Trophoblast cell (in vitro differentiated cells and primary cell): ENCODE results near the gene ACP4.

Experiments
- DNase-seq, 2 donors: peaks; one replicate each; pipeline ENCODE4 v3.0.0-alpha.2; 2016
- H2AFZ ChIP-seq: 2 replicates; pipeline ENCODE4 v1.6.1; 2013; ENCODE audit warnings: low read length, moderate library complexity, mild to moderate bottlenecking; ENCODE audit not compliant: insufficient read depth, poor library complexity
- H2AK5ac ChIP-seq: 2 replicates; pipeline ENCODE4 v1.6.1; 2013; ENCODE audit warnings: mild to moderate bottlenecking, low read length
- H2BK120ac ChIP-seq: 2 replicates; pipeline ENCODE4 v1.6.1; 2013; ENCODE audit warnings: low read length, mild to moderate bottlenecking, moderate library complexity; ENCODE audit not compliant: insufficient read depth, poor library complexity
- H2BK12ac ChIP-seq: 2 replicates; pipeline ENCODE4 v1.6.1; 2013; ENCODE audit warnings: mild to moderate bottlenecking, low read length, moderate library complexity
- H2BK5ac ChIP-seq: 2 replicates; pipeline ENCODE4 v1.6.1; 2013; ENCODE audit warnings: low read length, low read depth, moderate library complexity, mild to moderate bottlenecking; ENCODE audit not compliant: poor library complexity
- H3K14ac ChIP-seq: 2 replicates; pipeline ENCODE4 v1.6.1; 2013; ENCODE audit warnings: mild to moderate bottlenecking, low read length
- H3K18ac ChIP-seq: 2 replicates; pipeline ENCODE4 v1.6.1; 2013; ENCODE audit warnings: mild to moderate bottlenecking, low read length
- H3K23ac ChIP-seq: 2 replicates; pipeline ENCODE4 v1.6.1; 2013; ENCODE audit warnings: low read length
- H3K27ac ChIP-seq: 2 replicates; pipeline ENCODE4 v1.5.1; 2013; ENCODE audit warnings: low read depth, mild to moderate bottlenecking, inconsistent platforms, low read length, moderate library complexity
- H3K27me3 ChIP-seq: 2 replicates; pipeline ENCODE4 v1.6.1; 2013; ENCODE audit warnings: inconsistent platforms, mild to moderate bottlenecking, low read length, moderate library complexity; ENCODE audit not compliant: insufficient read depth
- H3K36me3 ChIP-seq, 2 experiments: 1 replicate in 1 of 2; 2 replicates in 1 of 2; pipeline ENCODE4 v1.6.1; 2013; ENCODE audit warnings: low read length in 2 of 2, mild to moderate bottlenecking in 2 of 2, moderate library complexity in 1 of 2; ENCODE audit not compliant: insufficient read depth in 2 of 2, control insufficient read depth in 1 of 2
- H3K4ac ChIP-seq: 2 replicates; pipeline ENCODE4 v1.6.1; 2013; ENCODE audit warnings: low read depth, mild to moderate bottlenecking, low read length, moderate library complexity
- H3K4me1 ChIP-seq, 2 experiments: 1 replicate in 1 of 2; 2 replicates in 1 of 2; pipeline ENCODE4 v1.6.1; 2013; ENCODE audit warnings: low read length in 2 of 2, mild to moderate bottlenecking in 2 of 2, moderate library complexity in 1 of 2; ENCODE audit not compliant: insufficient read depth in 2 of 2, control insufficient read depth in 1 of 2
- H3K4me2 ChIP-seq: 2 replicates; pipeline ENCODE4 v1.6.1; 2013; ENCODE audit warnings: inconsistent platforms, mild to moderate bottlenecking, low read length, moderate library complexity
- H3K4me3 ChIP-seq: 2 replicates; pipeline ENCODE4 v1.5.1; 2013; ENCODE audit warnings: mild to moderate bottlenecking, low read depth, low read length, inconsistent platforms
- H3K79me1 ChIP-seq: one replicate; pipeline ENCODE4 v1.6.1; 2013; ENCODE audit warnings: low read length
- H3K79me2 ChIP-seq: 2 replicates; pipeline ENCODE4 v1.6.1; 2013; ENCODE audit warnings: low read length, mild to moderate bottlenecking; ENCODE audit not compliant: control insufficient read depth, insufficient read depth, poor library complexity
- H3K9ac ChIP-seq: 2 replicates; pipeline ENCODE4 v1.6.1; 2013; ENCODE audit warnings: mild to moderate bottlenecking, low read length
- H3K9me3 ChIP-seq: 2 replicates; pipeline ENCODE4 v1.6.1; 2013; ENCODE audit warnings: low read depth, mild to moderate bottlenecking, control low read depth, inconsistent platforms, low read length; ENCODE audit not compliant: insufficient read depth
- H4K12ac ChIP-seq: 2 replicates; pipeline ENCODE4 v1.6.1; 2013; ENCODE audit warnings: low read depth, mild to moderate bottlenecking, low read length, moderate library complexity
- H4K8ac ChIP-seq: 2 replicates; pipeline ENCODE4 v1.6.1; 2013; ENCODE audit warnings: low read depth, mild to moderate bottlenecking, low read length, moderate library complexity
- H4K91ac ChIP-seq: one replicate; pipeline ENCODE4 v1.6.1; 2013; ENCODE audit warnings: low read depth, mild to moderate bottlenecking, low read length, moderate library complexity
- WGBS: extraction: QIAGEN DNeasy Blood & Tissue Kit; methylation state at CpG from one replicate; pipeline ENCODE4 v1.1.7; 2013; ENCODE audit warnings: missing lambda C conversion rate; ENCODE audit not compliant: insufficient read length, insufficient coverage; ENCODE audit errors: extremely low coverage; 5-methylcytosine and 5-hydroxymethylcytosine counted together

Gene ACP4

GRCh38 chr19:50799547-50799851, 9.3 kb downstream of the ACP4 start:
- Histone ChIP-seq H3K23ac (no peak overlapping the region), H2BK5ac (no peak overlapping the region), H2AFZ (no peak overlapping the region), H3K36me3 (peaks cover 55 to 57% of the 10 kb centered on the region in 2 experiments), H3K79me2 (peaks cover 15% of the 10 kb centered on the region), H3K4me1 (peaks cover 3 to 7% of the 10 kb centered on the region in 2 experiments), H3K27ac (no peak overlapping the region), H4K12ac (no peak overlapping the region), H3K9ac (no peak overlapping the region), H3K14ac (no peak overlapping the region), H3K18ac (no peak overlapping the region), H2BK120ac (no peak overlapping the region), H4K8ac (no peak overlapping the region), H3K79me1 (peaks cover 4% of the 10 kb centered on the region), H3K9me3 (peaks cover 2% of the 10 kb centered on the region), H3K4me2 (no peak overlapping the region), H3K4me3 (no peak overlapping the region), H4K91ac (no peak overlapping the region), H3K4ac (peak overlapping the region; percentile 31), H2AK5ac (no peak overlapping the region), H2BK12ac (no peak overlapping the region), H3K27me3 (no peaks in the 10 kb centered on the region)
- DNase-seq = no peak
- no CpG with 5 or more reads among the region's 3 CpGs for WGBS

GRCh38 chr19:50801107-50801506, 10.9 kb downstream of the ACP4 start:
- Histone ChIP-seq H4K8ac (no peak overlapping the region), H4K91ac (no peak overlapping the region), H2BK120ac (no peak overlapping the region), H3K27me3 (no peaks in the 10 kb centered on the region), H2AFZ (no peak overlapping the region), H4K12ac (no peak overlapping the region), H3K79me2 (peaks cover 16% of the 10 kb centered on the region), H3K4me2 (no peak overlapping the region), H3K27ac (no peak overlapping the region), H3K79me1 (peaks cover 9% of the 10 kb centered on the region), H3K4me1 (peaks cover 3 to 7% of the 10 kb centered on the region in 2 experiments), H3K9ac (no peak overlapping the region), H3K4me3 (no peak overlapping the region), H2BK12ac (no peak overlapping the region), H3K18ac (no peak overlapping the region), H3K4ac (no peak overlapping the region), H2BK5ac (no peak overlapping the region), H3K9me3 (peaks cover 2% of the 10 kb centered on the region), H2AK5ac (no peak overlapping the region), H3K36me3 (peaks cover 50 to 51% of the 10 kb centered on the region in 2 experiments), H3K14ac (no peak overlapping the region), H3K23ac (no peak overlapping the region)
- no CpG with 5 or more reads among the region's 8 CpGs for WGBS
- no peak for DNase-seq

DNA sequence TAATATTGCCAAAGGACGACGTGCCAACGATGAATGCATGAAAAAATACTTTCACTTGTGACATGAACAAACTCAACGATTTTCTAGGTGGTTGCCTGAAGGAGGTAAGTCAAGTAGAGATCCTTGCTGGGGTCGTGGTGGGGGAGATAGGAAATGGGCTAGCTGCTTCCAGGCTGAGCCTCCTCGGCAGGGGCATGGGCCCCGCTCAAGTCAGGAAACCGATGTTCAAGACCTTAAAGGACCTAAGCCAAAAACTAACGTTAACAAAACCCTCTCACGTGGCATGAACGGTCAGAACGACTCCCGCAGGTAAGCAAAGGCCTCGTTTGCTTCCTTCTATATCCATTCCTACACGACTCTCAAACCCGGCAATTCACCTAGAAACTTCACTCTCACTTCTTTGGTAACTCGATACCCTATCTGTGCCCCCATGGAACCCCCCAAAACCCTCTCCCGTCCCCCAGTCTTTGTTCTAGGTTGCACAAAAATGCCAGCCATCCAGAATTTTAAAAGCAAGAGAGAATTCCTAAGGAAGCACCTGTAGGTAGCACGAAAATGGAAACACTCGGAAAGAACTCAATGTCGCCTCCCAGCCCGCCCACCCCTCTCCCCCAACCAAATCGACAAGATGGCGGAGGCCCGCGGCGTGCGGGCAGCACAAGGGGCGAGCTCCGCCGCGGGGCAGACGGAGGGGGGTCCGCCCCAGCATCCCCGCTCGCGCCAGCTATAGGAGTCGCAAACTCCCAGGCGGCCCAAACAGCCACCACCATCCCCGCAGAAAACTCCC, 13.6 kb downstream of the ACP4 start:
- H3K4me1 ChIP-seq = peaks cover 3 to 7% of the 10 kb centered on the region in 2 experiments
- H2AFZ ChIP-seq = peak overlapping the region; percentile 79
- peak overlapping the region; percentile 98 for H3K4me2 ChIP-seq
- peak overlapping the region; percentile 92 for H3K18ac ChIP-seq
- peak overlapping the region; percentile 99 for H3K4ac ChIP-seq
- no peaks in the 10 kb centered on the region for H3K9me3 ChIP-seq
- peak overlapping the region; percentile 89 for H2BK5ac ChIP-seq
- peak overlapping the region; percentile 90 for H4K91ac ChIP-seq
- H3K36me3 ChIP-seq = peaks cover 23 to 25% of the 10 kb centered on the region in 2 experiments
- peak overlapping the region; percentile 94 for H3K27ac ChIP-seq
- peak overlapping the region; percentile 87 for H2BK120ac ChIP-seq
- H3K27me3 ChIP-seq = no peaks in the 10 kb centered on the region
- peaks cover 9% of the 10 kb centered on the region for H3K79me1 ChIP-seq
- peak overlapping the region; percentile 96 for H2AK5ac ChIP-seq
- peak overlapping the region; percentile 7 for H3K23ac ChIP-seq
- H3K79me2 ChIP-seq = peaks cover 16% of the 10 kb centered on the region
- no peak overlapping the region for H2BK12ac ChIP-seq
- peak overlapping the region; percentile 97 for H3K14ac ChIP-seq
- H4K12ac ChIP-seq = peak overlapping the region; percentile 95
- DNase-seq = peak; percentile 13 to 28
- H4K8ac ChIP-seq = peak overlapping the region; percentile 97
- H3K9ac ChIP-seq = peak overlapping the region; percentile 95
- WGBS = no CpG with 5 or more reads among the region's 40 CpGs
- peak overlapping the region; percentile 88 for H3K4me3 ChIP-seq

- Histone ChIP-seq H2BK5ac (peak overlapping the region; percentile 90), H3K23ac (no peak overlapping the region), H3K27me3 (no peaks in the 10 kb centered on the region), H3K14ac (peak overlapping the region; percentile 97), H3K79me1 (peaks cover 9% of the 10 kb centered on the region), H3K27ac (peak overlapping the region; percentile 94), H2AK5ac (peak overlapping the region; percentile 96), H3K9ac (peak overlapping the region; percentile 98), H3K79me2 (peaks cover 16% of the 10 kb centered on the region), H3K4ac (peak overlapping the region; percentile 99), H4K8ac (peak overlapping the region; percentile 97), H2AFZ (peak overlapping the region; percentile 79), H3K4me2 (peak overlapping the region; percentile 98), H2BK12ac (no peak overlapping the region), H3K36me3 (peaks cover 15 to 17% of the 10 kb centered on the region in 2 experiments), H3K9me3 (no peaks in the 10 kb centered on the region), H3K18ac (peak overlapping the region; percentile 92), H3K4me1 (peaks cover 3 to 7% of the 10 kb centered on the region in 2 experiments), H2BK120ac (peak overlapping the region; percentile 87), H4K12ac (peak overlapping the region; percentile 95), H3K4me3 (peak overlapping the region; percentile 88), H4K91ac (peak overlapping the region; percentile 90)
- DNase-seq = peak; percentile 98 to 99
- WGBS = no CpG with 5 or more reads among the region's 62 CpGs
Measured at GRCh38 chr19:50804420-50805272, 14.4 kb downstream of the ACP4 start.
